Right cardiac atrium (tissue), 5 donors: ENCODE results near the gene GEMIN5. TPM values are rescaled to one million over a fixed set of nuclear protein-coding genes. Genes with fewer than 3 reads are reported as not detected.
A peak's percentile ranks its signal among the peaks of the same experiment; 100 is the strongest.

Experiments
- ATAC-seq, 2 donors: fragments of 200-7000 bp; cut with Tn5 transposase; one replicate each; pipeline versions ENCODE4 v1.8.0 to v1.9.1; 2020; ENCODE audit warnings: moderate library complexity in 2 of 2, mild to moderate bottlenecking in 1 of 2
- DNase-seq, 3 donors: peaks; one replicate each; pipeline ENCODE4 v3.0.0-alpha.2; 2020
- H3K27ac ChIP-seq: one replicate; pipeline ENCODE4 v1.5.1; 2013; ENCODE audit warnings: mild to moderate bottlenecking, low read length, control low read depth, moderate library complexity
- H3K27me3 ChIP-seq: one replicate; pipeline ENCODE4 v1.6.1; 2013; ENCODE audit not compliant: control insufficient read depth, insufficient read depth
- H3K4me1 ChIP-seq: one replicate; pipeline ENCODE4 v1.6.1; 2013; ENCODE audit warnings: low read length; ENCODE audit not compliant: control insufficient read depth, insufficient read depth
- H3K4me3 ChIP-seq: one replicate; pipeline ENCODE4 v1.5.1; 2013; ENCODE audit warnings: low read length, control low read depth
- H3K9me3 ChIP-seq: one replicate; pipeline ENCODE4 v1.6.1; 2013; ENCODE audit warnings: low read length; ENCODE audit not compliant: control insufficient read depth
- WGBS: extraction: QIAGEN DNeasy Blood & Tissue Kit; methylation state at CpG from one replicate; pipeline ENCODE4 v1.1.7; 2013; 5-methylcytosine and 5-hydroxymethylcytosine counted together
- intact Hi-C, 4 donors: fragments of 100-400 bp; cut with DNase I; formaldehyde crosslinking; loops; one replicate each; pipeline versions ENCODE4 v1.11.0 to v1.14.0; 2022 to 2023
- polyA plus RNA-seq: library from polyadenylated mRNA; stranded (reverse); fragments of 200-250 nt; gene quantifications from one replicate; pipeline ENCODE4 v1.2.3, GENCODE V29; 2013
- total RNA-seq, 4 donors: library from RNA; stranded (reverse); fragmentation: NEBNext Ultra II Directional; extraction: Animal tissue kit (Norgen Biotek cat#: 25700); gene quantifications; one replicate each; pipeline ENCODE4 v1.2.1, GENCODE V29; 2021
- donor health status: healthy with polysubstance abuse.
- donor health status: DM: no; HTN: yes; CAD: no.
- donor health status: DM: no; HTN: no; CAD: no.
- donor health status: DM: no; HTN: yes; CAD: no; lungs with severe emphysema.
- donor health status: DM: yes; HTN: yes; CAD: no.

The GEMIN5 gene
- total and polyA plus RNA-seq, 5 donors, result 5.1 to 14.4 (median 13.7) TPM

DNA sequence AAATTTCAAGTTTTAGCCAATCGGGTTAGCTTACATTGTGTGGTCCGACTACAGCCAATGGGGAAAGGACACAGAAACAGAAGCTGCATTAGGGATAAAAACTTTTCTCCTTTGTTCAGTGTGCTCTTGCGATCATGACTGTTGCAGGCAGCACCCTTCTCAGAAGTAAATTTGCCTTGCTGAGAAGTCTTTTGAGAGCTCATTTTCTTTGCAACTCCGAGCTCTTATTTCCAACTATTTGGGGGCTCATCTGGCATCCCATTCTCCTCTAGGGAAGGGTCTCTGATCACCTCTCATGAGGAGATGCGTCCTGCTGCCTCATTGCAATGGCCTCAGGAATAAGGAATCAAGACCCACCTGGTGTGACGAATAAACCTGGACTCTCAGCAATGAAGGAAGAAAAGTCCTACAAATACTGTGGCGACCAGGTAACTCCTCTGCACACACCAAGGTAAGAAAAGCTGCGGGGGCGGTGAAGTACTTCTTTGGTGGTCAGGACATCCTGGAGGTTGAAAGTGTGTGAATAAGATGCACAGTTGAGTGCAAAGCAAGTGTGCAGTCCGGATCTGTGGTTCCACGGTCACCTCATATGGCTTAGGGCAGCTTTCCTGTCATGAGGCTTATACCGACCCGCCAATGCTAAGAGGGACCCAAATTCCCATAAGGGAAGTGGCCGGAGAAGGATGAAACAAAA lies 59.2 kb downstream of the GEMIN5 start:
- Histone ChIP-seq H3K4me3 (no peak overlapping the region), H3K4me1 (no peaks in the 10 kb centered on the region), H3K27me3 (no peaks in the 10 kb centered on the region), H3K27ac (no peak overlapping the region), H3K9me3 (no peaks in the 10 kb centered on the region)
- DNase-seq (no peak), ATAC-seq (no peak)
- intact Hi-C loops, result no loop called here
- whole genome bisulfite sequencing, result 91% methylated on average over 14 of the region's 14 CpGs

DNA sequence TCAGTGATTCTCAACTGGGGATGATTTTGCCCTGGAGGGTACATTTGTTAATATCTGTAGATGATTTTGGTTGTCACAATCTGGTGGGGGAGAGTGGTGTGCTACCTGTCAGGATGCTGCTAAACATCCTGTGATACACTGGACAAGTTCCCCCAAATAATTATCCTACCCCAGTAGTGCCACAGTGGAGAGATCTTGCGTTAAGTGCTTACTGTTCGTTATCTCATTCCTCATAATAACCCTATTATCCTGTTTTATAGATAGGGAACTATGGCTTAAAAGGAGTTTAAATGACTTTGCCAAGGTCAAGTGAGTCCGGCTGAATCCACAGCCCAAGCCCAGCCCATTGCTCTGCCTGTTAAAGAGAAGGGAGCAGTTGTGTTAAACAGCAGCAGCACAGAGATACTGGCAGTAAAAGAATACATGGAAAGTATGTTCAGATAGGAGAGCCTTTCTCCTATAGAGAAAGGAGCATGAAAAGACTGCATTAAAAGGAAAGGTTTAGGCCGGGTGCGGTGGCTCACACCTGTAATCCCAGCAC lies 64.2 kb downstream of the GEMIN5 start:
- peak in 1 of 3 donors; percentile 63 for DNase-seq
- Histone ChIP-seq H3K4me1 (no peaks in the 10 kb centered on the region), H3K27me3 (no peaks in the 10 kb centered on the region), H3K27ac (peak overlapping the region; percentile 20), H3K4me3 (no peak overlapping the region), H3K9me3 (no peaks in the 10 kb centered on the region)
- peak in 1 of 2 donors; percentile 53 for ATAC-seq
- intact Hi-C loops, result no loop called here
- 80% methylated on average over 5 of the region's 5 CpGs for WGBS

DNA sequence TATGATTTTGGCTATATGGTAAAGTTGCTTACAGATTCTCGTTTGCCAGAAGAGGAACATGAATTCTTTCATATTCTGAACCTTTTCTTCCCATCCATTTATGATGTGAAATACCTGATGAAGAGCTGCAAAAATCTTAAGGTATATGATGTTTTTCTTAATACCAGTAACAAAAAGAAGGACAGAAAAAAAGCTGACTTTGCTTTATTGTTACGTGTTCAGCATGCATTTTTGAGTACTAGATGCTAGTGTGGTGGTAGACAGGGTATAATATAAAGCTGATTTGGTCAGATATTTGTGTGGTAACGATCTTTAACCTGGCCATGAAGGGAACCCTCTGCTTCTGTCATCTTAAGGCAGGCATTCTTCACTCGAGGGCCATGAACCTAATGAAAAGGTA lies 66.3 kb downstream of the GEMIN5 start:
- no peak for ATAC-seq
- Histone ChIP-seq H3K4me1 (no peaks in the 10 kb centered on the region), H3K27me3 (no peaks in the 10 kb centered on the region), H3K4me3 (no peak overlapping the region), H3K27ac (no peak overlapping the region), H3K9me3 (no peaks in the 10 kb centered on the region)
- WGBS, result 87% methylated on average over 4 of the region's 4 CpGs
- intact Hi-C loops, result no loop called here
- DNase-seq, result no peak

DNA sequence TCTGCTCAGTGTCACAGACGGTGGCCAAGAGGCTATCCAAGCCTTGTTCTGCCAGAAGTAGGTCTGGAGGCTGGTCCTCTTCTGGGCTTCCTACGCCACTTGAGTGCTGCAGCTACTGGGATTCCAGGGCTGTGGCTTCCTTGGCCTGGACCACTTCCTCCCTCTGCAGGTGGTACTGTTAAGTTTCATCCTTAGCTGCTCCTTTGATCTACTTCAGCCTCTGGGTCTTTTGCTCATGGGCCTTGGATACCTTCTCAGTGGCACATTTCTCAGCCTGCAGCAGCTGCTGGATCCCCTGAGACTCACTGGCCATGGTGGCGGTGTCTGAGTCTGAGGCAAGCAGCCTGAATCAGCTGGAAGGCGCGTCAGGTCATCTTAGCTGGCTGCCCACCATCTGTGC lies 69.3 kb downstream of the GEMIN5 start:
- DNase-seq, result peak in 1 of 3 donors; percentile 26
- WGBS, result 78% methylated on average over 5 of the region's 5 CpGs
- ATAC-seq, result peak; percentile 34 to 47
- intact Hi-C loops, result no loop called here
- no peaks in the 10 kb centered on the region for H3K27me3 ChIP-seq
- peaks cover 2% of the 10 kb centered on the region for H3K4me1 ChIP-seq
- no peak overlapping the region for H3K27ac ChIP-seq
- H3K4me3 ChIP-seq, result no peak overlapping the region
- H3K9me3 ChIP-seq, result no peaks in the 10 kb centered on the region

DNA sequence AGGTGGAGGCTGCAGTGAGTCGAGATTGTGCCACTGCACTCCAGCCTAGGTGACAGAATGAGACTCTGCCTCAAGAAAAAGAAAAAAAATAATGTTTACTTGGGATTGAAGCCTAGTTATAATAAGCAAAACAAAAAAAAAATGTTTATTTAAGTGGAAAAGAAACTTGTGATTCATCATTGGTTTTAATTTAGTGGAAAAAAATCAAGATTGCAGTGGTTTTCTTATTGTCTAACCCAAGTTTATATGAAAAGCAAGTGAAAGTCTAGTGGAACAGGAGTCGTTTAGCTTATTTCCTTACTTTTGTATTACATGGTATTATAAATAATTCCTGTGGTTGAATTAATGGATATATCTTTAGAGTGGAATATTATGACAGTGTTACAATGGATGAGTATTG lies 71.2 kb downstream of the GEMIN5 start:
- Histone ChIP-seq H3K4me3 (no peak overlapping the region), H3K27me3 (no peaks in the 10 kb centered on the region), H3K27ac (no peak overlapping the region), H3K4me1 (peaks cover 2% of the 10 kb centered on the region), H3K9me3 (no peaks in the 10 kb centered on the region)
- 81% methylated on average over 2 of the region's 2 CpGs for WGBS
- intact Hi-C loops, result no loop called here
- ATAC-seq (no peak), DNase-seq (no peak)

DNA sequence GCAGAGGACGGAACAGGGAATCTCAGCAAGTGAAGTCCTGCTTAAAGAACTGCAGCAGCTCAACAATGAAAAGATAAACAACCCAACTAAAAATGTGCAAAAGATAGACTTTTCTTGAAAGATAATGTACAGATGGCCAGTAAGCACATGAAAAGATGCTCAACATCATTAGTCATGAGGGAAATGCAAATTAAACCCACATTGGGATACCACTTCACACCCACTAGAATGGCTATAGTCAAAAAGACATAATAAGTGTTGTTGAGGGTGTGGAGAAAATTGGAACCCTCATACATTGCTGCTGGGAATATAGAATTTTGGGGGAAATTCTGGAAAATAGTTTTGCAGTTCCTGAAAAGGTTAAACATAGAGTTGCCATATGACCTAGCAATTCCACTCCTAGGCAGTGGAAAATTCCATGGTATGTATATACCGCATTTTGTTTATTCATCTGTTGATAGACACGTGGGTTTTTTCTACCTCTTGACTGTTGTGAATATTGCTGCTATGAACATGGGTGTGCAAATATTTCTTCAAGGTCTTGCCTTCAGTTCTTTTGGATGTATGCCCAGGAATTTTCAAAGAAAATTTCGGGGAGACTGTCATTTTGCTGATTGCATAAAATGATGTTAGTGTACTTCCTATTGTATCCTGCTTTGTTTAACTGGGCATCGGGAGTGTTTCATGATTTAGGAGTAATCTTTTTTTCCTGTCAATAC lies 72.4 kb downstream of the GEMIN5 start:
- Histone ChIP-seq H3K27me3 (no peaks in the 10 kb centered on the region), H3K27ac (no peak overlapping the region), H3K9me3 (no peaks in the 10 kb centered on the region), H3K4me1 (peaks cover 2% of the 10 kb centered on the region), H3K4me3 (no peak overlapping the region)
- ATAC-seq, result no peak
- DNase-seq, result no peak
- intact Hi-C loops, result no loop called here
- 65% methylated on average over 5 of the region's 5 CpGs for WGBS

DNA sequence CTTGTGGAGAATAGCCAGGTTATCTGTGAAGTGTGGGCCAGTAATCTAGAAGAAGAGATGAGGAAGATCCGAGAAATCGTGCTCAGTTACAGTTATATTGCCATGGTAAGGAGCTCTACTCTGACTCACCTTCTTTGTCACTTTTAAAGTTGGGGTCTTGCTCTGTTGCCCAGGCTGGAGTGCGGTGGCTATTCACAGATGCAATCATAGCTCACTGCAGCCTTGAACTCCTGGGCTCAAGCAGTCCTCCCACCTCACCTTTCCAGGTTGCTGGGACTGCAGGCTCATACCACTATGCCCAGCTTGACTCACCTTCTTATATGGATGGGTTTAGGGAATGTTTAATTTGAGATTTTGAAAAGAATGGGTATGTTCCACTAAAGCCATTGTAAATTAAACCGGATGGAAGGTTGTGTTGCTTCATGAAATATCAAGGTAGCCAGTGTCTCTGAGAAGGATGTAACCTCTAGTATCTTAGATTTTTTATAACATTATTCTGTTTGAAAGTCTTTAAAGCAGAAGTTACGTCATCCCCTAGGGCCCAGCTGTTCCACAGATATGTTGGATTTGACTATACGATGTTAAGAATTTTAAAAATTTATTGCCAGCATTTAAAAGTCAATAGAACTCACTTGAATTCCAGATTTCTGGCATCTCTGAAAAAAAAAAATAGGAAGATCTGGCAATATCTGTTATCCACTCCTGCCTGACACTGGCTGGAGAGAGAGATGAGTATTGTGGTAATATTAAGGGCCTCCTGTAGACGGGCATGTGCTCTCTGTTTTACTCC lies 74.5 kb downstream of the GEMIN5 start:
- no peak overlapping the region for H3K27ac ChIP-seq
- H3K27me3 ChIP-seq, result no peaks in the 10 kb centered on the region
- no peaks in the 10 kb centered on the region for H3K9me3 ChIP-seq
- no peak overlapping the region for H3K4me3 ChIP-seq
- DNase-seq, result no peak
- ATAC-seq, result no peak
- intact Hi-C loops, result no loop called here
- peaks cover 5% of the 10 kb centered on the region for H3K4me1 ChIP-seq
- 91% methylated on average over 7 of the region's 7 CpGs for WGBS

DNA sequence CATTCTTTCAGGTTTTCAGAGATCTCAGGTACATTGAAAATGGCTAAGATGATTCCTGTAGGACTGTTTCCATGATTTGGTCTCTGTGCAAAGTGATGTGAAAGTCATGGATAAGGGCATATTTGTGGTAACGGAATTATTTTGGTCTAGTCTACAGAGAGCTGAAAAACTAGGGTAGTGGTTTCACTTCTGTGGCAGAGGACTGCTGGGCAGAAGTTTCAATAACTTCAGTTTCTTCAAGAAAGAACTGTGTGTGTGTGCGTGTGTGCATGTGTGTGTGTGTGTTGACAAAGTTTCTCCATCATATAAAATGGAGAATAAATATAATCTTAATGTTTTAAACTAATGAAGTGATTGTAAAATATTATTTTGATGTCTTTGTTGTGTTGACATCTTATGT lies 75.2 kb downstream of the GEMIN5 start:
- 80% methylated on average over 2 of the region's 2 CpGs for WGBS
- no peak overlapping the region for H3K4me3 ChIP-seq
- intact Hi-C loops, result no loop called here
- no peaks in the 10 kb centered on the region for H3K9me3 ChIP-seq
- ATAC-seq, result no peak
- no peak for DNase-seq
- no peaks in the 10 kb centered on the region for H3K27me3 ChIP-seq
- H3K27ac ChIP-seq, result no peak overlapping the region
- H3K4me1 ChIP-seq, result peaks cover 5% of the 10 kb centered on the region

DNA sequence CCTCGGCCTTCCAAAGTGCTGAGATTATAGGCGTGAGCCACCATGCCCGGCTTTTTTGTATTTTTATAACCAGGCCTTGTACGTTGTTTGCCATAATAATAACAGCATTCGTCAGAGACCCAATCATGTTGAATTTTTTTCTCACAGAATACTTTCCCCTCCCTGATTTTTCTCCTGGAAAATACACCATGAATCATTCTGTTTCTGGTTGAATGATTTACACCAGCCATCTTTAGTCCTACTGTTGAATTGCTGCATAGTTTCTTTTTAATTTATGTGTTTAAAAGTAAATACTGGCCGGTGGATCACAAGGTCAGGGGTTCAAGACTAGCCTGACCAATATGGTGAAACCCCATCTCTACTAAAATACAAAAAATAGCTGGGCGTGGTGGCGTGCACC lies 76.1 kb downstream of the GEMIN5 start:
- H3K4me1 ChIP-seq, result peaks cover 5% of the 10 kb centered on the region
- H3K27me3 ChIP-seq, result no peaks in the 10 kb centered on the region
- no peak overlapping the region for H3K4me3 ChIP-seq
- intact Hi-C loops, result no loop called here
- H3K27ac ChIP-seq, result no peak overlapping the region
- no peak for DNase-seq
- no peaks in the 10 kb centered on the region for H3K9me3 ChIP-seq
- ATAC-seq, result no peak
- WGBS, result 74% methylated on average over 8 of the region's 8 CpGs

DNA sequence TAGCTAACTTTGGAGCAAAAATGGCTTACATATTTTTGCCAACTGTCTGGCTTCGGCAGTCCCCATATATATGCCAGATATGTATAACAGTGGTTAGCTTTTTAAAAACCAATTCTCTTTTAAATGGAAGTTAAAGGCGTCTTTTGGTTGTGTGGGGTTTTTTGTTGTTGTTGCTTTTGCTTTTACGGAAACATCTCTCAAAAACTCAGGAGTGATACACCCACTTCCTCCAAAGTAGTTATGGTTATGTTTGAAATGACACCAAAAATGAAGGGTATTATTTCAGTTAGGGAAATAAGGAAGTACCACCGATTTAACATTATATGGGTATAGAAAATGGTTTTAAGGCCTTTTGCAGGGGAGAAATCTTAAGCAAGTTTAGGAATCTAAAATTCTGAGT lies 77.2 kb downstream of the GEMIN5 start:
- 34% methylated on average over 4 of the region's 4 CpGs for WGBS
- Histone ChIP-seq H3K27me3 (no peaks in the 10 kb centered on the region), H3K27ac (peak overlapping the region; percentile 65), H3K4me1 (peaks cover 4% of the 10 kb centered on the region), H3K9me3 (no peaks in the 10 kb centered on the region), H3K4me3 (peak overlapping the region; percentile 88)
- intact Hi-C loops, result no loop called here
- ATAC-seq (no peak), DNase-seq (no peak)

DNA sequence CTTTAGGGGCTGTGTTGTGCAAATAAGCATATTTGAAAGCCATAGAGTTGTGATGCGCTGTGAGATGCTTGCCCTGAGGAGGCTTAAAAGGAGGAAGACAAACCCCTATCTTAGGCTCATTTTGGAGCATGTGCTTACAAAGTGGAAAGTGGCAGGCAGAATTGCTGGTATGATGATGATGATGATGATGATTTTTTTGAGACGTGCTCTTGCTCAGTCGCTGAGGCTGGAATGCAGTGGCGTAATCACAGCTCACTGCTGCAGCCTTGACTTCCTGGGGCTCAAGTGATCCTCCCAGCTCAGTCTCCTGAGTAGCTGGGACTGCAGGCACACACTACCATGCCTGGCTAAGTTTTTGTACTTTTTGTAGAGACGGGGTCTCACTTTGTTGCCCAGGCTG lies 77.9 kb downstream of the GEMIN5 start:
- H3K27ac ChIP-seq, result peak overlapping the region; percentile 65

More for the DNA sequence above, 77.9 kb downstream of the GEMIN5 start:
- DNase-seq (peak; percentile 45 to 65 (median 57)), ATAC-seq (no peak)
- Histone ChIP-seq H3K4me3 (peak overlapping the region; percentile 88), H3K4me1 (peaks cover 4% of the 10 kb centered on the region), H3K9me3 (no peaks in the 10 kb centered on the region), H3K27me3 (no peaks in the 10 kb centered on the region)
- WGBS, result 28% methylated on average over 5 of the region's 5 CpGs
- intact Hi-C loops, result no loop called here
